ENCODE data around the gene CBLN1. TPM values are rescaled to one million over a fixed set of nuclear protein-coding genes. Genes with fewer than 3 reads are reported as not detected.

CBLN1 gene
- total RNA-seq: 1.0 TPM
- long read RNA-seq, partial matches to known transcripts: 0 of 1 reads
- long read RNA-seq, other reads (novel, unspliced or antisense): 0 of 1 reads

DNA sequence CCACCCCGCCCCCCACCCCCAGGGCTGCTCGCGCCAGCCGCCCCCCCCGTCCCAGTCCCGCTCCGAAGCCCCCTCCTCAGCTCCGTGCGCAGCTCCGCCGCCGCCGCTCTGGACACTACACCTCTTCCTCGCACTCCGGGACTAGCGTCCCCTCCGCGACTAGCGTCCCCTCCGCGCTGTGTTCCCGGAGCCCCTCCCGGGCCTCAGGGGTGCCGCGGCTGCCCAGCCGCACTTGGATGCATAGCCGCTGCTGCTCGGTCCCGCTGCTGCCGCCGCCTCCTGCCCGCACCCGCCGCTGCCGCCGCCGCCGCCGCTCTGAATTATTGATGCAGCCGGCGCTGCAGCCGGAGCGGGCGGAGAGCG, at the start of gene CBLN1:
TSS of gene CBLN1 (minus strand) at position 359 of the 363 bp plus-strand sequence. CDS start 373 bp downstream, outside the sequence.
- no peak for DNase-seq
- intact Hi-C loops (cut with micrococcal nuclease): no loop called here
- ATAC-seq: no peak

DNA sequence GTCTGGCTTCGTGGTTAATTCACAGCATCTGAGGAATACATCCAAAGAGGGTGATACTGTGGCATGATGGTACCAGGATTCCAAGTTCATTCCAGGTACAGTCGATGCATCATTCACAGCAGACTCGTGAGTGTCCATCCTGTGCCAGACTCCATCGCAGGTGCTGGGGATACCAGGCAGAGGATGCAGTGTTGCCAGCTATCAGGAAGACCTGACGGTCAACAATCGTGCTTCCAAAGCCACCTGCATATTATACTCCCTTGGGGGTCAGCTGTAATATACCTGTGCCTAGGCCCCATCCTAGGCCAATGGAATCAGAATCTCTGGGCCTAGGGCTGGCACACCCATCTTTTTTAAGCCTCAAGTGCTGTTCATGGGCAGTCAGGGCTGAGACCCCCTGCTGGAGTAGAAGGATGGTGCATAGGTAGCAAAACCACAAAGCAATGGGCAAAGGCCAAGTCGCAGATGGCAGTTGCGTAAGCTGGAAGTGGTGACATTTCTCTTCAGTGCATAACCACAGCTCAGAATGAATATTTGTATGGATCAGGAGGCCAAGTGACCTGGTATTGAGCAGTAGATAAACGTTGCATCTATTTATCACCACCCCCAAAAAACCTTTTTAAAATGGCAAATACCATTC, 49.0 kb upstream of the CBLN1 start:
- intact Hi-C loops (cut with micrococcal nuclease): no loop called here
- no peak for DNase-seq
- no peak for ATAC-seq

DNA sequence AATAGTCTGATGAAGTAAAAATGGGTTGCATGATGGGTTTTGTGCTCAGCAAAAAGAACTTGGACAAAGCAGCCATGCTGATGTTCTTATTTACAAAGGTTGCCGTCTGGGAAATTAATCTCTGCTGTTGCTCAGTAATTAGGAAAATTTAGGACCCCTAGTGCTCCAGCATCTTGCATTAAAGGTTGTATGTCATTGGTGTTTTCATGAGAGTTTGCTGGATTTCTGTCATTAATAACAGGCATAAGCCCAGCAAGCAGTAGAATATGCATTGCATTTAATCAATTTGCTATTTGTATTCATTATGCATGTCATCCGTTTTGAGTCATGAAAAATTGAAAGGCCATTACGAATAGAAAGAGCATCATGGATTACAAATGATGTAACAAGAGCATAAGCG, 46.7 kb upstream of the CBLN1 start:
- DNase-seq (no peak), ATAC-seq (no peak)
- intact Hi-C loops (cut with micrococcal nuclease): no loop called here

DNA sequence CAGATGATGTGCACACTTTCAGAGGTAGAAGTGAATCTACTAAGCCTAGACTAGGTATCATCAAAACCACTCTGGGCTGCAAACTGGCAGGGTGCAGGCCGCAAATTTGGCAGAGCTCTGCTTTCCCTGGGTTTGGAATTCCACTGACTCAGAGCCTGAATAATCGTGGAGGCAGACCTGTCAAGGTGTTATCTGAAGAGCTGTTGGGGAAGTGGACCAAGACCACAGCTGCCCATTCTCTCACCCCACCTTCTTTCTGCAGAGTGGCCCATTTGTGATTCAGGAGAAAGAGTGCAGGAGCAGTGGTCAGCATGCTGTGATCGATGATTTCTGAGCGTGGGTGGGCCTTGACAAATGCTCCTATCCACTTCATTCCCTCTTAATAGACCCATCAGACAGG, 45.8 kb upstream of the CBLN1 start:
- DNase-seq (no peak), ATAC-seq (no peak)
- intact Hi-C loops (cut with micrococcal nuclease): no loop called here

DNA sequence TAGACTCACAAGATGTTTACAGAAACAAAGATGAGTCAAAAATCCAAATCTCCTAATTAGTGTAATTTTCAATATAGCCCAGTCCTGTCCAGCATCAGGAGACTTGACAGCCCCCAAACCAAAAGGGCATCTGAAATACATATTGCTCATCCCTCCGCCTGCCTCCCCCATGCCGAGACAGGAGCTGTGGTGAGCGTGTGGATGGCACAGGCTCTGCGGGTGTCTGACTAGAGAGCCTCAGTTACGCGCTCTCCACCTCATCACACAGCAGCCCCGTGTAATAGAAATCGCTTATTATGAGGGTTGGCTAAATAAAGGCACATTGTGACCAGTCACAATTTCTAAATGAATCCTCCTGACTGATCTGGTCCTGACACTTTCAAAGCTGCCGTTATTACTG, 43.1 kb upstream of the CBLN1 start:
- ATAC-seq: no peak
- DNase-seq: no peak
- intact Hi-C loops (cut with micrococcal nuclease): no loop called here

DNA sequence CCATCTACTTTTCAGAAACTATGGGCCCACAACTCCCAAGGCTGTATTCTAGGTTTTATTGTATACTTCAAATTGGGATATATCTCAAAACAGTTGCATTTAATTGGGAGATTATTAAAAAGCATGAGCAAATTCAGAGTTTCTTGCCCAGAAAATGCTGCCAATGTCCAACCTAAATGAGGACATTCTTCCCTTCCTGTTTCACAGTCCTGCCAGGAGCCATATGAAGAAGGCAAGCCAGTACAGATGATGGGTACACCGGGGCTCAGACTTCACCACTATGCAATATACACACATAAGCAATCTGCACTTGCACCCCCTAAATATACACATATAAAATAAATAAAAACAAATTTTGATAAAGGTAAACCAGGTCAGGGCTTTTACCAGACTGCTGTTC, 34.0 kb upstream of the CBLN1 start:
- DNase-seq: no peak
- ATAC-seq: no peak
- intact Hi-C loops (cut with micrococcal nuclease): no loop called here

DNA sequence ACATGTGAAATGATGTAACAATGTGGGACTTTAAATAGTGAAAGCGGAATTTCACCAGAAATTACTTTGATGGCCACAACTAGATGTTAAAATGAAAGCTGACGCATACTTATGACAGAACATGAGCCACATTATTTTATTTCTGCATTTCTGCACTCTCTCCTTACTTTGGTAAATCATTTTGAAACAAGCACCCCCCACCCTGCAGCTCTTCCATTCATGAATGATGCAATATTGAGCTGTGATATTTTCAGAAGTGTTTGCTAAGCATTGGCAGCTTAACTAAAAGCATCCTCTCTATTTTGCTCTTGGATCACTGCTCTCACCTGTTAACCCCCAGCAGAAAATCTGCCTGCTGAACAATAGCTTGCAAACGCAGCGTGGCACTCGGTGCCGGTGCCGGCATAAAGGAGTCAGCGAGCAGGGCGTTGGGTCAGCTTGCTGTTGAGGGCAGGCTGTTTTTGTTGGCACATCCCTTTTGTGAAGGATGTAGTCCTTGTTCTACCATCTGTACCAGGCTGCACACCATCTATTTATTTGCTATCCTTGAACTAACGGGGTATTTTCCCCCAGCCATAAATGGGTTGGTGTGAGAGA, 30.8 kb upstream of the CBLN1 start:
- intact Hi-C loops (cut with micrococcal nuclease): no loop called here
- no peak for DNase-seq
- ATAC-seq: no peak

DNA sequence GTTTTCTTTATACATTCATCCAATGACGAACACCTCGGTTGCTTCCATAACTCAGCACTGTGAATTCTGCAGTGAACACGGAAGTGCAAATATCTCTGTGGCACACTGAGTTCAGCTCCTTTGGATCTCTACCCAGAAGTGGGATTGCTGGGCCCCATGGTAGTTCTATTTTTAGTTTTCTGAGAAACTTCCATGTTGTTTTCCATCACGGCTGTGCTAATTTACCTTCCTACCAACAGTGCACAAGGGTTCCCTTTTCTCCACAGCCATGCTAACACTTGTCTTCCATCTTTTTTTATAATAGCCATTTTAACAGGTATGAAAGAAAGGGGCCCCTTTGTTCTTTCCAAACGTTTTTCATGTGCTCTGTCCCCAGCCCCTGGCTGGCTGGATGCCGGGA, 30.2 kb upstream of the CBLN1 start:
- ATAC-seq (no peak), DNase-seq (no peak)
- intact Hi-C loops (cut with micrococcal nuclease): no loop called here

DNA sequence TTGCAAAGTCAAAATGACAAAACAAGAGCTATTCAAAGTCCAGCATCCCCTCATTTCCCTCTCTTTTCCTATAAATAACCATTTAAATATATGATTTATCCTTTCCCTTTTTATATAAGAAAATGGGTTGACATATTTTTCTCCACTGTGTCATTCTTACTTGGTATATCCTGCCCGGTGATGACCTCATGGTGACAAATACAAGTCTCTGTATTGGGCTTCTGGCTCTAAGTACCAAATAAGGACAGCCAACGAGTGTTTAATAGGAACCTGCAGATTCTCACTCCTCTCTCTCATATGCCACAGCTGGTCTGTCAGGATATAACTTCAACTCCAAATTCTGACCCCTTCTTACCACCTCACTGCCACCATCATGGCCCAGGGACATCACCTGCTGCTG, 25.5 kb upstream of the CBLN1 start:
- intact Hi-C loops (cut with micrococcal nuclease): no loop called here
- DNase-seq (no peak), ATAC-seq (no peak)

DNA sequence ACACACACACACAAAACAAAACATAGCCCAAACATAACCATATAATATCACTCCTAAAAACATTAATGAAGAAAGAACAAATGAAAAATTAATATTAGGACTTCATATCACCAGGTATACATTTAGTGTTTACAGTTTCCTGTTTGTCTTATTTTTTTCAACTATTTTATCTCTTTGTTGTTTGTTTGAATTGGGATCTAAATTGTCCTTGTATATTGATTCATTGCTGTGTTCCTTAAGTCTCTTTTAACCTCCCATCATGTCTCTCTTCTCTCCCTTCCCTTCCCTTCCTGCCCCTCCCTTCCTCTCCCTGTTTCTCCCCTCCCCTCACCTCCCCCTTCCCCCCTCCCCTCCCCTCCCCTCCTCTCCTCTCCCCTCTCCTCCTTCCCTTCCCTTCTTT, 23.8 kb upstream of the CBLN1 start:
- DNase-seq (no peak), ATAC-seq (no peak)
- intact Hi-C loops (cut with micrococcal nuclease): no loop called here

DNA sequence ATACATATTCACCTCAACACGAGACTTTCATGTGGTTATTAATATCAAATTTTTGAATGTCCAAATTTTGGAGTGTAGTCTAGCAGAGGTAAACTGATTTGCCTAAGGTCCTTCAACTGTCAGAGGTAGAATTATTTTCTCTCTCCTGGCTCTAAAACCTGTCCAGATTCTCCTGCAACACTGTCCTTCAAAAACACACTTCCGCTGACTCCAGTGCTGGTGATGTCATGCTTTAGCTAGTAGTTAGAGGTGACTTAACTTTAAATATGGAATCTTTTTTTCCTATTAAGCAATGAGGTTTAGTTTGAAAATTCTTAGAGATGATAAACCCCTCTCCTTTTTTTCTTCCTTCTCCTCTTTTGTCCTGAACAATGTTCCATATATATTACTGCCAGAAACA, 10.8 kb upstream of the CBLN1 start:
- no peak for DNase-seq
- no peak for ATAC-seq
- intact Hi-C loops (cut with micrococcal nuclease): loop anchor here (10.0 kb wide), 1 partner anchor 52 kb away; no protein-coding TSS in a partner anchor

DNA sequence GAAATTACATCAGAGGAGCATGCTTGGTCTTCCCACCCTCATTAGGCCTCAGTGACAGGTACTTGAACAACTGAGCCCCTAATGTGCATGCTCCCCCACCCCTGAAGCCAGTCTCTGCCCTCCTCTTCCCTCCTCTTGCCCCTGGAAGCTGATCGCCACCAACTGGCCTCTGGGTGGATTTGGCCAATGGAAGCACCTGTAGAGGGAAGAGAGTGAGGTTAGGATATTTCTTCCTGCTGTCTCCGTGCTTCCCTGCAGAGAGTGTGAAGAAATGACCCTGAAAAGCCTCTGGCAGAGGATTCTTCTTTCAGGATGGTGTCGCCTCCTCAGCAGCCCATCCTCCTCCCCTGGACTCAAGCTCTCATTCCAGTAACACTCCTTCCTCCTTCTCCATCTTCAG, 5.9 kb upstream of the CBLN1 start:
- no peak for DNase-seq
- ATAC-seq: no peak
- intact Hi-C loops (cut with micrococcal nuclease): no loop called here

DNA sequence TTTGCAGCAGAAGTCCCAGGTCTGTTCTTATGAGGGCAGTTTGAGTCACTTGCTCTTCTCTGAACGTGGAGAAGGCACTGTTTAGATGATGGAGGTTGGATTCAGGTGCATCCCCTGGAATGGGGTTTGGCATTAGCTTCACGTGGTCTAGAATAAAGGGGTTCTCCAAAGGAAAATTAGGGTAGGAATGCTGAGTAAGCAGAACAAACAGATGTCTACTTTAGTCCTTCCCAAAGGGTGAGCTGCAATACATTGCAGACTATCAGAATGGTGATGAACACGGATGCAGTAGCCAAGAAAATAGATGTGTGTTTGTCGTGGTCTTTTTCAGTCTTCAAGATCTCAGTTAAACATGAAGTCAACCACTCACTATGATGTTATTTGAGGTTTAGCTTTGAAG, 3.3 kb upstream of the CBLN1 start:
- ATAC-seq: no peak
- intact Hi-C loops (cut with micrococcal nuclease): no loop called here
- DNase-seq: no peak

DNA sequence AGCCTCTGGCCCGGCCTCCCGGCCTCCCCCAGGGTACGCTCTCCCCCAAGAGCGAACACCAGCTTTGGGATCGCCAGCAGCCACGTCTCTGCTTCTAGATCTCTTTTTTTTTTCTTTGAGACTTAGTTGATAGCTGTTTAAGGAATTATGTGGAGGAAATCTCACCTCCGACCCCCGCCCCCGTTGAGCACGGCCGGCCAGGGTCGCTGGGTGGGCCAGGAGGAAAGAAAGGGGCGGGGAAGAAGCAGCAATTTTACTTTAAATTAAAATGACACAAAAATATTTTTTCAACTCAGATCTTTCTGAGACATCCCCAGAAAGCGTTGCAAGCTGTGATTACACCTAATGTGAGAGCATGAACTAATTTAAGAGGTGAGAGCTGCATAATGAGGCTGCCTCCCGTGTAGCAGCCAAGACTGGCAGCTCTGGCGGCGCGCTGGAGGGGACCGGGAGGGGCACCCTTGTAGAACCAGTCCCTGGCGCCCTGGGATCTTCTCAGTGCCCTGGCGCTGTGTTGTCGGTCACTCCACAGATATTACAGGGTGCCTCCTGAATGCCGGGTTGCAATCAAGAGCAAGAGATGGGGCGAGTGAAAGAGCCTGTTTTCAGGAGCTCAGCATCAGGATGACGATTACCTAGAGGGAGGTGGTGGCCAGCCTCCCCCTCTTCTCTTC, 1.9 kb upstream of the CBLN1 start:
- intact Hi-C loops (cut with micrococcal nuclease): no loop called here
- DNase-seq (no peak), ATAC-seq (no peak)

DNA sequence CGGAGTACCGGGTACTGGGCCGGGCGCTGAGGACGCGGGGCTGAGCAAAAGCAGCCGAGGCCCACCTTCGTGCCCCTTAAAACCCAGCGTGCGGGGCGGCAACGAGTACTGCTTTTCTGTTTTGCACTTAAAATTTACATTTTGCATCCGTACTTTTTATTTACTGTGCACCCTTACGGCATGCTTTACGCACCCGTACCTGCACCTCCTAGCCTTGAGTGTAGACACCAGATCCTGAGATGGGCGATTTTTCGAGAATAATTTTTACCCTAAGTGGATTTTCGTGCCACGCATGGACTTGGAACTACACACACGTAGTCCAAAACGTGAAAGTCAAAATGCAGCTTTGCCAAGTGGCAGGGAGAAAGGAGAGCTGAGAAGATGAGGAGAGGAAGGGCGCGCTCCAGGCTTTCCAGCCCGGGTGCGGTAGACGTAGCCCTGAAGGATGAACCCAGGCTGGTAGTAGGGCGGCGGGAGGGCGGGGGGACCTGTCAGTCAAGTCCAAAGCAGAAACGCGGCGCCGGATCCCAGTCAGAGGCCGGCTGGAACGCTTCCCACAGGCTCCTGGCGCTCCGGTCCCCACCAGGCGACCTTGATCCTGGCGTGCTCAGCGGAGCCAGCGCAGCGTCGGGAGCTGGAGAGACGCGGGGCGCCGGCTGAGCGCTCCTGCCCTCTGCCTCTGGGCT, 1.2 kb upstream of the CBLN1 start:
- intact Hi-C loops (cut with micrococcal nuclease): no loop called here
- peak; percentile 56 for DNase-seq
- peak; percentile 34 for ATAC-seq

DNA sequence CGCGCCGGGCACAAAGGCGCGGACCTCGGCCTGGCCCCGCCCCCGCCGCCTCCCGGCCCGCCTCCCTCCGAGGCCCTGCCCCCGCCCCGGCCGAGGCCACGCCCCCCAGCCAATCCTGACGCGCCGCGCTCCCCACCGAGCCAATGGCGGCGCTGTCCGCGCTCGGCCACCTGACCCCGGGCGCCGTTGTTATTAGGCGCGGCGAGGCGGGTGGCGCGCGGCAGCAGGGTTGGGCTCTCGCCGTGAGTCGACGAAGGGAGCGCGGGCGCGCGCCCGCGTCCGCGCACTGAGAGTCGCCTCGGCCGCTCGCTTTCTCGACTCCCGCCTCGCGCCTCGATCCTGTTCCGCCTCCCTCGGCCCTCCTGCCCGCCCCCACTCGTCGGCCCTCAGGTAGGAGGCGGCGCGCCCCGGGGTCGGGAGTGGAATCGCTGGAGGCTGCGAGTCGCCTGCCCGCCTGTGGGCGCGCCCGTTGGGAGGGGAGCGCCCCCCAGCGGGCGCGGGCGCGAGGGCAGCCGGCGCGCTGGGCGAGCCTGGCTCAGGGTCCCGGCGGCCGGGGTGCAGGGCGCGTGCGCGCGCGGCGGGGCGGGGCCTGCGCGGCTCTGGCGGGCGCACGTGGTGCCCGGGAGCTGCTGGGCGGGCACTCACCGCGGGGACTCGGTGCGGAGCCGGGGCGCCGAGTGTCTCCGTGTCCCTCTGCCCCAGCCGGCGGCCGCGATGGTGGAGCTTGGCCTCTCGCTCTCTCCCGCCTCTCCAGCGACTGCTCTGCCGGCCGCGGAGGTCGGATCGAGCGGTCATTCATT, 405 bp upstream of the CBLN1 start:
- DNase-seq (peak; percentile 91), ATAC-seq (peak; percentile 98)
- intact Hi-C loops (cut with micrococcal nuclease): no loop called here

DNA sequence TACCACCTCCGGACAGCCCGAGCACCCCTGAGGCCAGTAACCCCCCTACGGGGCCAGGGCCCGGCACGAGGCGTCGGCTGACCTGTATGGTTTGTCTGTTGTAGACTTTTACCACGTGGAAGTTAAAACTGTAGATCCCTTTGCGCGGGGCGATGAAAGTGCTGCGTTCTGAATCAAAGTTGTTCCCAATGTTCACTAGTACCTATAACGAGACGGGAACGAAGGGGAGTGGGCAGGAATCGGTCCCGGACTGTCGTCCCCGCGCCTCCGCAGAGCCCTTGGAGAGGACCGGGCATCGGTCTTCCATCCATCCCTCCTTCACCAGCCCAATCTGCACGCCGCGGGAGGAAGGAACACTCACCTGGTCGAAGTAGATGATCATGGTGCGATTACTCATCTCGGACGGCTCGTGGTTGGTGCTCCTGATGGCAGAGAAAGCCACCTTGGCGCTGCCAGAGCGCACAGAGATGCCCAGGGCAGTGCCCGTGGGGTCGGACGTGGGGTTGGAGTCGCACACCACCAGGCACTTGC, 732 bp downstream of the CBLN1 start:
- DNase-seq: no peak

DNA sequence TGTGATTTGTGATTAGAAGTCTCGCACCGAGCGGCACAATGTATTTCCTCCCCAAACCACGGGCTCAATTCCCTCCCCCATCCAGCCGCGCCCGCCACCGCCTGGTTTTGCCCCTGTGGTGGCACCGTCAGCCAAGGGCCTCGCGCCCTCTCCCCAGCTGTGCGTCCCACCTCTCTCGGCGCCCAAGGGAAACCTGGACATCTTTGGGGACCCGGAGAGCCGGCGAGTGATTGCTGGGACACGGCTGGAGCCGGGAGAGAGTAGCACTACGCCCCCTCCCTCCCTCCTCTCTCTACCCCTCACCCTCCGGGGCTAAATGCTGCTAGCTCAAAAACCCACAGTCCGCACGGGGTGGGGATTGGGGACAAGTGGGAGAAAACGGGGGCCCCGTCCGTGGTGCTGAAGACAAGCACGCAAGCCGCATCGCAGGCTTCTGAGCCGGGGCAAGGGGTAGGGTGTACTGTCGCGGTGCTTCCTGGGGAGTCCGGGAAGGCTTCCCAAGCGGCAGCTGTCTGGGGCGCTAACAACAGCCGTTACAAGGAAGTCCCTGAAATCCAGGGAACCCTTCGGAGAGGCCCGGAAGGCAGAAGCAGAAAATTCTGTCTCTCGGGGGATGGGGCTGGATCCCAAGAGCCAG, 1.4 kb downstream of the CBLN1 start:
- intact Hi-C loops (cut with micrococcal nuclease): no loop called here
- no peak for ATAC-seq

More for the DNA sequence above, 732 bp downstream of the CBLN1 start:
- no peak for ATAC-seq
- intact Hi-C loops (cut with micrococcal nuclease): no loop called here

More for the DNA sequence above, 1.4 kb downstream of the CBLN1 start:
- DNase-seq: no peak
